PC-3 (cell line): Measurements from ENCODE around the gene DIAPH2. TPM values are rescaled to one million over a fixed set of nuclear protein-coding genes. Genes with fewer than 3 reads are reported as not detected.

Experiments
- ATAC-seq: fragments of 200-7000 bp; cut with Tn5 transposase; 2 replicates; pipeline ENCODE4 v1.9.1; 2020; ENCODE audit warnings: mild to moderate bottlenecking, moderate library complexity
- BruUV-seq: library from RNA; stranded (reverse); fragments of 400-500 nt; replicated peaks from 2 replicates; lab custom pipeline; 2021; lab: Mats Ljungman, UMichigan
- CTCF ChIA-PET: fragments of 300-600 bp; sonication (Branson Sonifier 250); formaldehyde crosslinking; loops from one replicate; lab custom pipeline; 2022; ENCODE audit warnings: antibody characterized with exemption; lab: Charles Lee
- POLR2A ChIA-PET: fragments of 300-600 bp; sonication (Branson Sonifier 250); formaldehyde crosslinking; loops from one replicate; lab custom pipeline; 2022; ENCODE audit warnings: antibody characterized with exemption; ENCODE audit not compliant: unreplicated experiment; lab: Charles Lee
- DNase-seq: peaks from one replicate; pipeline ENCODE4 v3.0.0-alpha.2; 2015
- H2AFZ ChIP-seq: fragments of 300-600 bp; sonication (generic); 2 replicates; pipeline ENCODE4 v1.6.0; 2016; ENCODE audit warnings: antibody characterized with exemption, low read length
- H3F3A ChIP-seq: fragments of 300-600 bp; sonication (generic); one replicate; pipeline ENCODE4 v1.6.0; 2017; ENCODE audit warnings: antibody characterized with exemption, low read length, control low read depth, mild to moderate bottlenecking; ENCODE audit not compliant: unreplicated experiment
- H3K27ac ChIP-seq: fragments of 300-600 bp; sonication (generic); 2 replicates; pipeline ENCODE4 v1.5.1; 2016; ENCODE audit warnings: mild to moderate bottlenecking, low read length
- H3K27me3 ChIP-seq: fragments of 300-600 bp; sonication (generic); 2 replicates; pipeline ENCODE4 v1.6.1; 2016; ENCODE audit warnings: low read length, mixed read lengths
- H3K36me3 ChIP-seq: fragments of 300-600 bp; sonication (generic); 2 replicates; pipeline ENCODE4 v1.6.1; 2016; ENCODE audit warnings: low read depth, mixed run types, low read length, mixed read lengths
- H3K4me1 ChIP-seq: fragments of 300-600 bp; sonication (generic); 2 replicates; pipeline ENCODE4 v1.5.1; 2016; ENCODE audit warnings: low read length; ENCODE audit not compliant: insufficient read depth
- H3K4me2 ChIP-seq: fragments of 300-600 bp; sonication (generic); 2 replicates; pipeline ENCODE4 v1.6.0; 2016; ENCODE audit warnings: low read length
- H3K4me3 ChIP-seq: fragments of 300-600 bp; sonication (generic); 2 replicates; pipeline ENCODE4 v1.5.1; 2016; ENCODE audit warnings: mild to moderate bottlenecking, low read length, mixed read lengths
- H3K79me2 ChIP-seq: fragments of 300-600 bp; sonication (generic); 2 replicates; pipeline ENCODE4 v1.6.1; 2017; ENCODE audit warnings: low read length, mixed read lengths
- H3K9ac ChIP-seq: fragments of 300-600 bp; sonication (generic); 2 replicates; pipeline ENCODE4 v1.6.0; 2016; ENCODE audit warnings: mild to moderate bottlenecking, low read length
- H3K9me2 ChIP-seq: fragments of 300-600 bp; sonication (generic); replicated peaks from 2 replicates; pipeline ENCODE4 v1.6.1; 2016; ENCODE audit warnings: mixed run types, low read length, mixed read lengths
- H3K9me3 ChIP-seq: fragments of 300-600 bp; sonication (generic); 2 replicates; pipeline ENCODE4 v1.6.1; 2016; ENCODE audit warnings: low read length, mixed read lengths
- H4K20me1 ChIP-seq: fragments of 300-600 bp; sonication (generic); 2 replicates; pipeline ENCODE4 v1.6.1; 2016; ENCODE audit warnings: low read length, mixed read lengths
- EZH2 ChIP-seq: fragments of 300-600 bp; sonication (generic); IDR thresholded peaks from one replicate; pipeline ENCODE4 v1.6.1; 2017; ENCODE audit warnings: antibody characterized with exemption, mild to moderate bottlenecking, low read length; ENCODE audit not compliant: unreplicated experiment
- EZH2phosphoT487 ChIP-seq: fragments of 300-600 bp; sonication (generic); IDR thresholded peaks from 2 replicates; pipeline ENCODE4 v1.6.1; 2018; ENCODE audit warnings: mild to moderate bottlenecking, antibody characterized with exemption, low read length, borderline replicate concordance
- intact Hi-C: fragments of 100-400 bp; cut with micrococcal nuclease; formaldehyde crosslinking; loops from 2 replicates; pipeline ENCODE4 v1.9.0; 2023
- total RNA-seq: library from RNA; depleted of rRNA; stranded (reverse); fragments of >200 nt; gene quantifications from 2 replicates; pipeline ENCODE4 v1.2.3, GENCODE V29; 2014
- TF ChIP-seq, protein P1 (sequence below): fragments of 300-600 bp; sonication (generic); conservative IDR thresholded peaks from 2 replicates; pipeline ENCODE4 v1.5.1; 2017; ENCODE audit warnings: antibody characterized with exemption, low read depth, mild to moderate bottlenecking, low read length

The DIAPH2 gene
- total RNA-seq, 1 experiment from 2014 or later = 15.1 TPM

DNA sequence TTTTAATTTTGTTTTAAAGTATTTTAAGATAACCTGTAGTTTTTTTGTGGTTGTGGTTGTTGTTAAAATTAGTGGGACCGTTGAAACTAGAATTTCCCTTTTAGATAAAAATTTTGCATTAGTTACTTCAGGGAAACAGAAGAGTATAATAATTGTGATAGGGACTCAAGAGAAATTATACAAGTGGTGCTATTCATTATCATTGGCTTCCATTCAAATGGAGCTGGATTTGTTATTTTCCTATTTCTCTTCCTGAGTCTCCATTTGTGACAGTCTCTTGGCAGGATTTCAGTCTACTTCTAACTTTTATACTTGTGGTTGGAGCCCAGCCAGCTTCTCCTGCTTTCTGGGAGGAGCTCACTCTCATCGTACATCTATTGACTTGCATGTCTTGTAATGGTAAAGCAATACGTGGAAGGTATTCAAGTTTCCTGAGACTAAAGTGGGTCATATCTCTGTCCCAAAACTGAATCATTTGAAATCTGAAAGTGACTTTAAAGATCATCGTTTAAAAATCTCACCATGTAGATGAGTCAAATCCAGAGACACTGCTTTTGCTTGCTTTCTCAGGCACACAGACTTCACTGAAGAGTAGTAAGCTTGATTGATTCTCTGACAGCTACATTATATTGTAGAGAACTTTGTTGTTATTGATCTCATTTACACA lies 354.9 kb downstream of the DIAPH2 start:
- Histone ChIP-seq H3K9me2 (no peaks in the 10 kb centered on the region), H3K27ac (no peak overlapping the region), H3K4me2 (no peak overlapping the region), H3K4me1 (no peaks in the 10 kb centered on the region; the same call in 1 of the 2 replicates), H3K36me3 (no peaks in the 10 kb centered on the region), H3K9ac (no peak overlapping the region), H3K27me3 (no peaks in the 10 kb centered on the region), H3F3A (no peaks in the 10 kb centered on the region), H4K20me1 (no peaks in the 10 kb centered on the region), H3K9me3 (no peaks in the 10 kb centered on the region), H3K79me2 (no peaks in the 10 kb centered on the region), H3K4me3 (no peak overlapping the region), H2AFZ (no peak overlapping the region)
- BruUV-seq = no TSS peak
- ATAC-seq (no peak), DNase-seq (peak; percentile 40)
- TF ChIP-seq, protein P1, sequence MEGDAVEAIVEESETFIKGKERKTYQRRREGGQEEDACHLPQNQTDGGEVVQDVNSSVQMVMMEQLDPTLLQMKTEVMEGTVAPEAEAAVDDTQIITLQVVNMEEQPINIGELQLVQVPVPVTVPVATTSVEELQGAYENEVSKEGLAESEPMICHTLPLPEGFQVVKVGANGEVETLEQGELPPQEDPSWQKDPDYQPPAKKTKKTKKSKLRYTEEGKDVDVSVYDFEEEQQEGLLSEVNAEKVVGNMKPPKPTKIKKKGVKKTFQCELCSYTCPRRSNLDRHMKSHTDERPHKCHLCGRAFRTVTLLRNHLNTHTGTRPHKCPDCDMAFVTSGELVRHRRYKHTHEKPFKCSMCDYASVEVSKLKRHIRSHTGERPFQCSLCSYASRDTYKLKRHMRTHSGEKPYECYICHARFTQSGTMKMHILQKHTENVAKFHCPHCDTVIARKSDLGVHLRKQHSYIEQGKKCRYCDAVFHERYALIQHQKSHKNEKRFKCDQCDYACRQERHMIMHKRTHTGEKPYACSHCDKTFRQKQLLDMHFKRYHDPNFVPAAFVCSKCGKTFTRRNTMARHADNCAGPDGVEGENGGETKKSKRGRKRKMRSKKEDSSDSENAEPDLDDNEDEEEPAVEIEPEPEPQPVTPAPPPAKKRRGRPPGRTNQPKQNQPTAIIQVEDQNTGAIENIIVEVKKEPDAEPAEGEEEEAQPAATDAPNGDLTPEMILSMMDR = no peak
- TF ChIP-seq EZH2phosphoT487 = no peak
- TF ChIP-seq EZH2 = no peak
- intact Hi-C loops = no loop called here
- ChIA-PET POLR2A (no interaction called here), CTCF (no interaction called here)

DNA sequence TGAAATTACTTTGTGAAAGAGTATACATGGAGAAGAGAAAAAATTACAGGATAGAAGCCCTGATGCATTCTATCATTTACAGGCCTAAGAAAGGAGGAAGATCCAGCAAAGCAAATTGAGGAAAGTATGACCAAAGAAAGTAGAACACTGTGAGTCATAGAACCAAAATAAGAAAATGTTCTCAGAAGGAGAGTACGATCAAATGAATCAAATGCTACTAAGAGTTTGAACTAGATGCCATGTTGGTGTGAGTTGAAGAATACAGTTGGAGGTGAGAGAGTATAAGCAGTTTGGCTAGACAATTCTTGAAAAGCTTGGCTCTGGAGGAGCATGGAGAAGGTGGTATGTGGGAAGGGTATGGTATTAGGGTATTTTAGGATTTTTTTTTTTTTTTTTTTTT lies 360.8 kb downstream of the DIAPH2 start:
- intact Hi-C loops = no loop called here
- ChIA-PET POLR2A (no interaction called here), CTCF (no interaction called here)
- Histone ChIP-seq H2AFZ (no peak overlapping the region), H3K4me3 (no peak overlapping the region), H3F3A (no peaks in the 10 kb centered on the region), H3K9me2 (no peaks in the 10 kb centered on the region), H3K9ac (no peak overlapping the region), H4K20me1 (no peaks in the 10 kb centered on the region), H3K4me2 (no peak overlapping the region), H3K36me3 (no peaks in the 10 kb centered on the region), H3K79me2 (no peaks in the 10 kb centered on the region), H3K9me3 (no peaks in the 10 kb centered on the region), H3K27ac (no peak overlapping the region), H3K4me1 (no peaks in the 10 kb centered on the region), H3K27me3 (no peaks in the 10 kb centered on the region)
- ATAC-seq = no peak
- no peak for DNase-seq
- TF ChIP-seq EZH2phosphoT487 = no peak
- TF ChIP-seq, protein P1 = no peak
- TF ChIP-seq EZH2 = no peak
- BruUV-seq = no TSS peak

DNA sequence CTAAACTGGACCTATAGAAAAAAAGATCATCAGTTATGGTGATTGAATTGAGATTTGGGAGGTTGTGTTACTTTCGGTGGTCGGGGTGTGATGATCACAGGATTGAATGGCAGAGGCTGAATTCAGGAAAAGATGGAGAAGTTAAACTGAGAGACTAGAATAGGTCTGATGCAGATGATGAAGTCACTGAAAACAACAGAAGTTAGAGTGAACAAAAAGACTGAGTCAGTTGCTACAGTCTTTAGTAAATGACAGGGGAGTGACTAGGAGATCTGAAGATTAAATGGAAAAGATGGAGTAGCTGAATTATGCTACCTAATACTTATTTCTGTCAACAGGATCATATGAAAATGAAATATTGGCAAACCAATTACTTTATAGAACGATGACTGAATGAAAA lies 362.2 kb downstream of the DIAPH2 start:
- ChIA-PET POLR2A (no interaction called here), CTCF (no interaction called here)
- TF ChIP-seq EZH2 (no peak), EZH2phosphoT487 (no peak)
- TF ChIP-seq, protein P1 = no peak
- BruUV-seq = no TSS peak
- Histone ChIP-seq H3K4me3 (no peak overlapping the region), H3K27ac (no peak overlapping the region), H3K4me1 (no peaks in the 10 kb centered on the region), H4K20me1 (no peaks in the 10 kb centered on the region), H3K27me3 (no peaks in the 10 kb centered on the region), H3F3A (no peaks in the 10 kb centered on the region), H3K9me3 (no peaks in the 10 kb centered on the region), H3K4me2 (no peak overlapping the region), H3K79me2 (no peaks in the 10 kb centered on the region), H3K9me2 (no peaks in the 10 kb centered on the region), H2AFZ (no peak overlapping the region), H3K36me3 (no peaks in the 10 kb centered on the region), H3K9ac (no peak overlapping the region)
- DNase-seq = no peak
- intact Hi-C loops = no loop called here
- no peak for ATAC-seq
